Measurements from ENCODE around the gene SLC25A27. TPM values are rescaled to one million over a fixed set of nuclear protein-coding genes. Genes with fewer than 3 reads are reported as not detected.

The SLC25A27 gene
- total and polyA plus RNA-seq, 12 donors: 3.1 to 99.7 (median 18.3) TPM

DNA sequence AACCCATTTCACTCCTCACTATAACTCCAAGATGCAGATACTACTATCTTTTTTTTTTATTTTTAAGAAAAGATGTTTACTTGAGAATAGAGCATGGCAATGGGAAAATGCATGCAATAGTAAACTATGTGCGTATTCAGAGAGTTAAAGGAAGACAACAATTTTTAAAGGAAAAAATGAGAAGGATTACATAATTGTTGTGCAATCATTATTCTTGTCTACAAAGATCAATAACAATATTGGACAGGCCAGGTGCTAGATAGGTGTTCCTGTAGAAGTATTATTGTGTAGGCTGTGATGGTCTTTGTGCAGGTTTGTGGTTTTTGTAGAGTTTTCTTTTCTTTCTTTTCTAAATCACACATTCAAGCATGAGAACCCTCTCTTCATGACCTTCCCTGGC lies 20.7 kb upstream of the SLC25A27 start:
- no peak for DNase-seq
- WGBS, 4 donors: 92 to 98% (median 95%) methylated on average over 1 of the region's 1 CpG
- Histone ChIP-seq H3K36me3 (replicated peaks in 1 of 2) (no peaks in the 10 kb centered on the region), H3K9me3 (replicated peaks in 1 of 3) (no peaks in the 10 kb centered on the region), H3K27me3 (no peaks in the 10 kb centered on the region), H3K27ac (no peak overlapping the region), H3K4me1 (replicated peaks in 1 of 2) (no peaks in the 10 kb centered on the region), H3K4me3 (no peak overlapping the region)
- intact Hi-C loops (cut with DNase I): no loop called here
- TF ChIP-seq, protein P1, sequence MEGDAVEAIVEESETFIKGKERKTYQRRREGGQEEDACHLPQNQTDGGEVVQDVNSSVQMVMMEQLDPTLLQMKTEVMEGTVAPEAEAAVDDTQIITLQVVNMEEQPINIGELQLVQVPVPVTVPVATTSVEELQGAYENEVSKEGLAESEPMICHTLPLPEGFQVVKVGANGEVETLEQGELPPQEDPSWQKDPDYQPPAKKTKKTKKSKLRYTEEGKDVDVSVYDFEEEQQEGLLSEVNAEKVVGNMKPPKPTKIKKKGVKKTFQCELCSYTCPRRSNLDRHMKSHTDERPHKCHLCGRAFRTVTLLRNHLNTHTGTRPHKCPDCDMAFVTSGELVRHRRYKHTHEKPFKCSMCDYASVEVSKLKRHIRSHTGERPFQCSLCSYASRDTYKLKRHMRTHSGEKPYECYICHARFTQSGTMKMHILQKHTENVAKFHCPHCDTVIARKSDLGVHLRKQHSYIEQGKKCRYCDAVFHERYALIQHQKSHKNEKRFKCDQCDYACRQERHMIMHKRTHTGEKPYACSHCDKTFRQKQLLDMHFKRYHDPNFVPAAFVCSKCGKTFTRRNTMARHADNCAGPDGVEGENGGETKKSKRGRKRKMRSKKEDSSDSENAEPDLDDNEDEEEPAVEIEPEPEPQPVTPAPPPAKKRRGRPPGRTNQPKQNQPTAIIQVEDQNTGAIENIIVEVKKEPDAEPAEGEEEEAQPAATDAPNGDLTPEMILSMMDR (IDR thresholded peaks at IDR 0.05): no peak

DNA sequence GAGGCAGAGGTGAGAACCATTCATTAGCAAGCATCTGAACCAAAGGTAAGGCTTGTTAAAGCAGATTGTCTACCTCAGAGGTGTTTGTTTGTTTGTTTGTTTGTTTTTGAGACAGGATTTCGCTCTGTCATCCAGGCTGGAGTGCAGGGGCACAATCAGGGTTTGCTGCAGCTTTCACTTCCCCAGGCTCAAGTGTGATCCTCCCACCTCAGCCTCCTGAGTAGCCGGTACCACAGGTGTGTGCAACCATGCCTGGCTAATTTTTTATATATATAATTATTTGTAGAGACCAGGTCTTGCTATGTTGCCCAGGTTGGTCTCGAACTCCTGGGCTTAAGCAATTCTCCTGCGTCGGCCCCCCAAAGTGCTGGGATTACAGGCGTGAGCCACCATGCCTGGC lies 17.3 kb upstream of the SLC25A27 start:
- no peaks in the 10 kb centered on the region for H3K9me3 ChIP-seq (replicated peaks in 1 of 3)
- no peak for DNase-seq
- H3K4me1 ChIP-seq (replicated peaks in 1 of 2): no peaks in the 10 kb centered on the region
- TF ChIP-seq, protein P1 (IDR thresholded peaks at IDR 0.05): no peak
- TF ChIP-seq POLR2A (IDR thresholded peaks at IDR 0.05): no peak
- no peaks in the 10 kb centered on the region for H3K27me3 ChIP-seq
- 93 to 96% (median 95%) methylated on average over 6 of the region's 6 CpGs for WGBS, 4 donors
- intact Hi-C loops (cut with DNase I): no loop called here
- H3K36me3 ChIP-seq (replicated peaks in 1 of 2): no peaks in the 10 kb centered on the region
- no peak overlapping the region for H3K4me3 ChIP-seq
- H3K27ac ChIP-seq: no peak overlapping the region

DNA sequence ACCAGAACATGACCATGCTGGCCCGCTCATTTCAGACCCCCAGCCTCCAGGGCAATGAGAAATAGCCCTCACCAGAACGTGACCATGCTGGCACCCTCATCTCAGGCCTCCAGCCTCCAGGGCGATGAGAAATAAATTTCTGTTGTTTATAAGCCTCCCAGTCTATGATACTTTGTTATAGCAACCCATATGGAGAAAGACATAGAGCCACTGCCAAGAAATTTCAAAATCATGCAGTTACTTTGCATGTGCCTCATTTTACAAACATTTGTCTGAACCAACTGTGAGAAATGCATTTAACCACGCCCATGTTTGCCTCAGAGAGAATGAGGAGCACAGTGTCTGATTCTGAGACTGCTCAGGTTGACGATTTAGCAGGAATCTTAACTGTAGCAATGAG lies 15.6 kb upstream of the SLC25A27 start:
- H3K27me3 ChIP-seq: no peaks in the 10 kb centered on the region
- no peaks in the 10 kb centered on the region for H3K36me3 ChIP-seq (replicated peaks in 1 of 2)
- H3K4me1 ChIP-seq (replicated peaks in 1 of 2): no peaks in the 10 kb centered on the region
- WGBS, 4 donors: 84 to 90% (median 86%) methylated on average over 5 of the region's 5 CpGs
- no peak for DNase-seq
- intact Hi-C loops (cut with DNase I): no loop called here
- no peaks in the 10 kb centered on the region for H3K9me3 ChIP-seq (replicated peaks in 1 of 3)
- H3K27ac ChIP-seq: no peak overlapping the region
- H3K4me3 ChIP-seq: no peak overlapping the region
- no peak for TF ChIP-seq POLR2A (IDR thresholded peaks at IDR 0.05)

DNA sequence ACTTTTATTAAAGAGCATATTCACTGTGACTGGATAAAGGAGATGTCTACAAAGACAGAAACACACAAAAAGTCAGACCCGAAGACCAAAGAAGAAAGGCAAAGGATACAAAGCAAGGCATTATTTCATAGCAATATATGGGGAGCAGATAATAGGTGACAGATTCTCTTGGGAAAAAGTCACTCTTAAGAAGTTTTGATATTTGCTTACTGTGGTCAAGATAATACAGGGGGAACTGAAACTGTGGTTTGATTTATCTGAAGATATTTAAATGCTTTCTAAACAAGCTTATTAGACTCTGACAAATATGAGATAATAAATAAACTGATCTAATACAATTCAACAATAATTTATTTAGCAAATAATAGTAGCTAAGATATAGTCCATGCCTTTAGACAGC lies 14.8 kb upstream of the SLC25A27 start:
- no peak overlapping the region for H3K4me3 ChIP-seq
- TF ChIP-seq, protein P1 (IDR thresholded peaks at IDR 0.05): no peak
- no peak for TF ChIP-seq POLR2A (IDR thresholded peaks at IDR 0.05)
- H3K27me3 ChIP-seq: no peaks in the 10 kb centered on the region
- no peaks in the 10 kb centered on the region for H3K4me1 ChIP-seq (replicated peaks in 1 of 2)
- intact Hi-C loops (cut with DNase I): no loop called here
- H3K9me3 ChIP-seq (replicated peaks in 1 of 3): no peaks in the 10 kb centered on the region
- no peak overlapping the region for H3K27ac ChIP-seq
- DNase-seq: no peak
- WGBS, 4 donors: 81 to 91% (median 86%) methylated on average over 1 of the region's 1 CpG
- no peaks in the 10 kb centered on the region for H3K36me3 ChIP-seq (replicated peaks in 1 of 2)

DNA sequence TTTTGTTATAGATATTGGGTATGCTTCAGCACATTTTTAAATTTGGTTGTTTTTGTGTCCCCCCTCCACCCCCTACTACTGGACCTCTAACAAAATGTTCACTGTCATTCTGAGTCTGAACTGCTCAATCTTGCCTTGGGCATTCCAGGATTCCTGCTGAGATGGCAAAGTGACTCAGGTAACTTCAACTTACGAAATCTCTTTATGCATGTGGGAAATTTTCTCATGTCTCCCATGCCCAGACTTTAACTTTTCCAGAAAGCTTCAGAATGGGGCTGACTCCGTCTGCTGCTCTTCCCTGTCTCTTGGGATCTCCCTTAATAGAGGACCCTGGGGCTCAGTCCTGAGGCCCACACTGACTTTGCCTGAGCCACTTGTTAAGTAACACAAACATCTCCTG lies 14.1 kb upstream of the SLC25A27 start:
- no peak overlapping the region for H3K4me3 ChIP-seq
- intact Hi-C loops (cut with DNase I): no loop called here
- DNase-seq: no peak
- no peaks in the 10 kb centered on the region for H3K9me3 ChIP-seq (replicated peaks in 1 of 3)
- H3K27me3 ChIP-seq: no peaks in the 10 kb centered on the region
- H3K36me3 ChIP-seq (replicated peaks in 1 of 2): no peaks in the 10 kb centered on the region
- H3K4me1 ChIP-seq (replicated peaks in 1 of 2): no peaks in the 10 kb centered on the region
- whole genome bisulfite sequencing, 4 donors: 80 to 97% (median 91%) methylated on average over 2 of the region's 2 CpGs
- no peak overlapping the region for H3K27ac ChIP-seq
- TF ChIP-seq, protein P1 (IDR thresholded peaks at IDR 0.05): no peak
- no peak for TF ChIP-seq POLR2A (IDR thresholded peaks at IDR 0.05)

Data from adrenal gland (tissue), 12 donors.